ENCODE measurements around the gene C10orf62. TPM values are rescaled to one million over a fixed set of nuclear protein-coding genes. Genes with fewer than 3 reads are reported as not detected.

C10orf62 gene
- total and polyA plus RNA-seq, 10 of the 15 experiments (the other 5 are each of a cell fraction or from before 2014, with no cell fraction given), result not detected

- ChIA-PET RAD21 (ENCODE audit: unreplicated experiment) (no interaction called here), SMC1A (ENCODE audit: uncharacterized antibody, unreplicated experiment) (interaction anchor here (0.8 to 1.1 kb wide), 2 partner anchors 19 to 44 kb away, joined by 3 read pairs; partner anchors contain the start of gene ANKRD2), CTCF (interaction anchor here (0.6 to 1.6 kb wide), 3 partner anchors 19 to 438 kb away, joined by 4 read pairs; partner anchors contain the start of gene ANKRD2), POLR2A (no interaction called here)
- H4K20me1 ChIP-seq (ENCODE audit: control insufficient read depth, insufficient read depth), result no peaks in the 10 kb centered on the region
- H3K4me1 ChIP-seq (ENCODE audit: control insufficient read depth, insufficient read depth, low read length), result no peaks in the 10 kb centered on the region
- no peaks in the 10 kb centered on the region for H3K36me3 ChIP-seq (ENCODE audit: control insufficient read depth in 2 of 2, insufficient read depth in 2 of 2, low read length in 1 of 2)
- no peak overlapping the region for H3K4me2 ChIP-seq (ENCODE audit: control insufficient read depth, insufficient read depth)
- no peaks in the 10 kb centered on the region for H3K9me3 ChIP-seq (replicated peaks; ENCODE audit: control insufficient read depth, insufficient read depth, low read length)
- 15% methylated on average over 5 of the region's 5 CpGs for WGBS (ENCODE audit: insufficient coverage, insufficient replicate concordance, low lambda C conversion rate, missing lambda C conversion rate)
- no peak overlapping the region for H3K9ac ChIP-seq (ENCODE audit: control insufficient read depth, insufficient read depth, low read length)
- no peak overlapping the region for H3K27ac ChIP-seq (ENCODE audit: control insufficient read depth, insufficient read depth)
- H3K4me3 ChIP-seq, result no peak overlapping the region
- BruUV-seq (replicated peaks), result no TSS peak
- no peak for FAIRE-seq
- in situ Hi-C loops (cut with MboI), result no loop called here
- intact Hi-C loops (cut with micrococcal nuclease; ENCODE audit: unreplicated experiment), result no loop called here
- ATAC-seq, result no peak
- no peaks in the 10 kb centered on the region for H3K27me3 ChIP-seq (replicated peaks in 1 of 2; ENCODE audit: control insufficient read depth in 2 of 2, insufficient read depth in 2 of 2, low read length in 1 of 2)
- no peak overlapping the region for H2AFZ ChIP-seq (ENCODE audit: control insufficient read depth, low read depth, low read length)
- H3K79me2 ChIP-seq (ENCODE audit: control insufficient read depth, insufficient read depth, low read length), result no peaks in the 10 kb centered on the region
- DNase-seq (ENCODE audit: low read depth, low spot score), result no peak
- TF ChIP-seq, protein P1, sequence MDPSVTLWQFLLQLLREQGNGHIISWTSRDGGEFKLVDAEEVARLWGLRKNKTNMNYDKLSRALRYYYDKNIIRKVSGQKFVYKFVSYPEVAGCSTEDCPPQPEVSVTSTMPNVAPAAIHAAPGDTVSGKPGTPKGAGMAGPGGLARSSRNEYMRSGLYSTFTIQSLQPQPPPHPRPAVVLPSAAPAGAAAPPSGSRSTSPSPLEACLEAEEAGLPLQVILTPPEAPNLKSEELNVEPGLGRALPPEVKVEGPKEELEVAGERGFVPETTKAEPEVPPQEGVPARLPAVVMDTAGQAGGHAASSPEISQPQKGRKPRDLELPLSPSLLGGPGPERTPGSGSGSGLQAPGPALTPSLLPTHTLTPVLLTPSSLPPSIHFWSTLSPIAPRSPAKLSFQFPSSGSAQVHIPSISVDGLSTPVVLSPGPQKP (IDR thresholded peaks at IDR 0.05; ENCODE audit: low read depth, low read length), result no peak
- TF ChIP-seq BMI1 (IDR thresholded peaks at IDR 0.05; ENCODE audit: borderline replicate concordance) (no peak), USF1 (IDR thresholded peaks at IDR 0.05; ENCODE audit: borderline replicate concordance, extremely low read length, insufficient read depth, low read depth, low read length) (no peak), SUZ12 (IDR thresholded peaks at IDR 0.05; ENCODE audit: unreplicated experiment) (no peak), ZSCAN29 (IDR thresholded peaks at IDR 0.05) (no peak), RAD21 (IDR thresholded peaks at IDR 0.05; ENCODE audit: insufficient read depth, low read depth, low read length) (no peak), SREBF2 (IDR thresholded peaks at IDR 0.05; ENCODE audit: low read length) (no peak), MTA2 (IDR thresholded peaks at IDR 0.05; ENCODE audit: low read depth) (no peak), DPF2 (IDR thresholded peaks at IDR 0.05) (no peak), GABPA (IDR thresholded peaks at IDR 0.05; ENCODE audit: low read depth) (no peak), IKZF2 (IDR thresholded peaks at IDR 0.05) (no peak), POLR2AphosphoS2 (IDR thresholded peaks at IDR 0.05; ENCODE audit: low read depth, low read length) (no peak), ETV6 (conservative IDR thresholded peaks at IDR 0.05 in 1 of 2, IDR thresholded peaks at IDR 0.05 in 1 of 2; ENCODE audit: borderline replicate concordance in 1 of 2, low read depth in 1 of 2) (no peak), SMAD5 (IDR thresholded peaks at IDR 0.05; ENCODE audit: low read depth) (no peak), SMAD1 (IDR thresholded peaks at IDR 0.05; ENCODE audit: low read depth, partially characterized antibody) (no peak)
- TF ChIP-seq, protein P2, sequence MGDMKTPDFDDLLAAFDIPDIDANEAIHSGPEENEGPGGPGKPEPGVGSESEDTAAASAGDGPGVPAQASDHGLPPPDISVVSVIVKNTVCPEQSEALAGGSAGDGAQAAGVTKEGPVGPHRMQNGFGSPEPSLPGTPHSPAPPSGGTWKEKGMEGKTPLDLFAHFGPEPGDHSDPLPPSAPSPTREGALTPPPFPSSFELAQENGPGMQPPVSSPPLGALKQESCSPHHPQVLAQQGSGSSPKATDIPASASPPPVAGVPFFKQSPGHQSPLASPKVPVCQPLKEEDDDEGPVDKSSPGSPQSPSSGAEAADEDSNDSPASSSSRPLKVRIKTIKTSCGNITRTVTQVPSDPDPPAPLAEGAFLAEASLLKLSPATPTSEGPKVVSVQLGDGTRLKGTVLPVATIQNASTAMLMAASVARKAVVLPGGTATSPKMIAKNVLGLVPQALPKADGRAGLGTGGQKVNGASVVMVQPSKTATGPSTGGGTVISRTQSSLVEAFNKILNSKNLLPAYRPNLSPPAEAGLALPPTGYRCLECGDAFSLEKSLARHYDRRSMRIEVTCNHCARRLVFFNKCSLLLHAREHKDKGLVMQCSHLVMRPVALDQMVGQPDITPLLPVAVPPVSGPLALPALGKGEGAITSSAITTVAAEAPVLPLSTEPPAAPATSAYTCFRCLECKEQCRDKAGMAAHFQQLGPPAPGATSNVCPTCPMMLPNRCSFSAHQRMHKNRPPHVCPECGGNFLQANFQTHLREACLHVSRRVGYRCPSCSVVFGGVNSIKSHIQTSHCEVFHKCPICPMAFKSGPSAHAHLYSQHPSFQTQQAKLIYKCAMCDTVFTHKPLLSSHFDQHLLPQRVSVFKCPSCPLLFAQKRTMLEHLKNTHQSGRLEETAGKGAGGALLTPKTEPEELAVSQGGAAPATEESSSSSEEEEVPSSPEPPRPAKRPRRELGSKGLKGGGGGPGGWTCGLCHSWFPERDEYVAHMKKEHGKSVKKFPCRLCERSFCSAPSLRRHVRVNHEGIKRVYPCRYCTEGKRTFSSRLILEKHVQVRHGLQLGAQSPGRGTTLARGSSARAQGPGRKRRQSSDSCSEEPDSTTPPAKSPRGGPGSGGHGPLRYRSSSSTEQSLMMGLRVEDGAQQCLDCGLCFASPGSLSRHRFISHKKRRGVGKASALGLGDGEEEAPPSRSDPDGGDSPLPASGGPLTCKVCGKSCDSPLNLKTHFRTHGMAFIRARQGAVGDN (IDR thresholded peaks at IDR 0.05), result no peak
- TF ChIP-seq, protein P3, sequence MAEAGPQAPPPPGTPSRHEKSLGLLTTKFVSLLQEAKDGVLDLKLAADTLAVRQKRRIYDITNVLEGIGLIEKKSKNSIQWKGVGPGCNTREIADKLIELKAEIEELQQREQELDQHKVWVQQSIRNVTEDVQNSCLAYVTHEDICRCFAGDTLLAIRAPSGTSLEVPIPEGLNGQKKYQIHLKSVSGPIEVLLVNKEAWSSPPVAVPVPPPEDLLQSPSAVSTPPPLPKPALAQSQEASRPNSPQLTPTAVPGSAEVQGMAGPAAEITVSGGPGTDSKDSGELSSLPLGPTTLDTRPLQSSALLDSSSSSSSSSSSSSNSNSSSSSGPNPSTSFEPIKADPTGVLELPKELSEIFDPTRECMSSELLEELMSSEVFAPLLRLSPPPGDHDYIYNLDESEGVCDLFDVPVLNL (IDR thresholded peaks at IDR 0.05; ENCODE audit: low read depth, low read length), result no peak
These were observed 1.4 kb downstream of the C10orf62 start for GRCh38 chr10:97590748-97591495.
